Panc1 (cell line): ENCODE data around the gene ZNF804B.

Experiments used
- CTCF ChIP-seq: fragments of 450-650 bp; IDR thresholded peaks from 2 replicates; pipeline ENCODE4 v1.5.1; 2017; ENCODE audit warnings: mild to moderate bottlenecking
- POLR2AphosphoS5 ChIP-seq: IDR thresholded peaks from 2 replicates; pipeline ENCODE4 v1.6.1; 2012; ENCODE audit warnings: mild to moderate bottlenecking, low read depth, low read length, moderate library complexity

GRCh38 chr7:89017695-89018094 is 258.2 kb downstream of the ZNF804B start:
- TF ChIP-seq POLR2AphosphoS5 (no peak), CTCF (no peak)
